Measurements from ENCODE around the gene SND1.
"Not testable (repeated sequence)": the region's sequence is repeated elsewhere in the genome, so short reads cannot be mapped to it uniquely, and the experiment has no call there.

The SND1 gene

DNA sequence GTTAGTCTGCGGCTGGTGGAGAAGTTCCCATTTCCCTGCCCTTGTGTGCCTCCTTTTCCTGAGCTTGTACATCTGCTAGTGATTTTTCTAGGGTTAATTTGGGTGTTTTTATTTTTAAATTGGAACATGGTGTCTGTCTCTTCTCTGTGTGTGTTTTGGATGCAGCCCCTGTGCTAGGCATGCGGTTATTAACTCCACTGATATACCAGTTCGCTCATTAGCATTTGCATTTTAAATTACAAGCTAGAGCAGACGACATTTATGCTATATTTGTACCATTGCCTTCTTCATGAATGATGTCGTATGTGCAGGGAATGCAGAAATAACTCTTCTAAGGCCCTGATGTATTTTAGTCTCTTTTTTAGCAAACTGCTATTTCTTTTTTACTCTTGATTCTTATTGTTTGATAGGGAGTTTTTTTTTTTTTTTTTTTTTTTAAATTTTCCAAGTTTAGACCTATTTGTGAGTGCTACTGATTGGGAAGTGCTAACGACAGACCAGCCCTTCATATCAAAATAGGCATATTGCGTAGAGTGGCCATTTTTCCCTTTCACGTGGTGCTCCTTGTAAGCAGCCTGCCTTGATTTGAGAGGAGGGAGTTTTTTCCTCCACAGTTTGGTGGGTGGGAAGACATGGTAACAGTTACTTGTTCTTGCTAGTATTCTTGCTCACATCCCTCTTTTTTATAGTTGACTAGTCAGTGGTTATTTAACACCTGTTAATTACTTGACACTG, 289.6 kb downstream of the SND1 start:
- DNase-seq, result no peak

DNA sequence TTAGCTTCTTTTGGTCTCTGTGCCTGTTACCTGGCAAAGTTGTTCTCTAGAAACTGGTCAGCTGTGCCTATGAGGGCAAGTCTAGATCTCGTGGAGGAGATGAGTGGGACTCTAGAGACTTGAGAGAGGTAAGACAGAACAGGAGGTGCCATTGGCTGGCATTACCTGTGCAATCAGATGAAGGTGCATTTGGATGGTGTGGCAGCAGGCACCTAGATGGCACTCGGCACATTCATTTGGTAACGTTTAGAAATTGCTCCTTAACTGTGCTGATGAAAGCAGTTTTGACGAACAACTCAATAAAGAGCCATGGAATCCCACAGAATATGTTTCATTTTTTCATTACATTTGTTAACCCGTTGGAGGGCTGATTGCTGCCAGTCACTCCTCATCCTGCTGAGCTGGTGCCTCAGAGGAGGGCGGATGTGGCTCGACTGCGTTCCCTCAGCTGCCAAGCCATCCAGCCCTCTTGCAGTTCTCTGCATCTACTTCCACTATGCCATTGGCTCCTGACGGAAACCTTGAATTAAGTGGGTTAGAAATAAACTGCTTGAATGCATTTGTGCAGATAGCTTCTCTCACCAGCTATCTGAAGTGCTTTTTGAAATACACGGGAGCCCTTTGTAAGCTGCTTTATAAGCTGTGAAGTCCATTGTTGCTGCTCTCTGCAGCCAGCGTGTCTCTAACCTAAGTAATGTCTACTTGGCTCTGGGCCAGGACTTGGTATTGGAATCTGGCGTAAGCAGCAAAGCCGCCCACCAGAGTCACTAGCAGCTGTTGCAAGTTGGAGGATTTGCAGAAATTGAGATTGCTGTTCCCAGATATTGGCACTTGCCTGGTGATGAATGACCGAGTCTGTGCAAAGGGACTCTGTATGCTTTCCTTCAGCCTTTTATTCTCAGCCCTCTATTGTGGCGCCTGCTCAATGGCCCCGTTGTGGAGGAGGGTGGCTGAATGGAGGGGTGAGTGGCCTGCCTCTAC, 291.8 kb downstream of the SND1 start:
- DNase-seq, result peak; percentile 56

DNA sequence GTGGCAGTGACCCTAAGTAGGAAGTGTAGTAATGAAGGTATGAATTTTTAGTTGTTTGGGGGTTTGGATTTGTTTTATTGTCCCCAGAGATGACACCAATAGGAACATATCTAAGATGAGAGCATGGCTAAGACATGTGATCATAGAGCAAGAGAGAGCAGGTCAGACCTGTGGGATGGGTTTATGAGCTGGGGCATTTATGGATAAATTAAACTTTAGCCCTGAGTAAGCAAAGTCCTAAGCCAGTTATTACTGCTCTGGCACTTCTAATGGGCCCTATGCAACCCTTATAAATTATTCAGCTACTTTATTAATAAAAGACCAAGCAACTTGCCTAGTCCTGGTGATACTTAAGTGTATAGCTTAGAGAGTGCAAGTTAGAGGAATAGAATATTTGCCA, 294.1 kb downstream of the SND1 start:
- no peak for DNase-seq

DNA sequence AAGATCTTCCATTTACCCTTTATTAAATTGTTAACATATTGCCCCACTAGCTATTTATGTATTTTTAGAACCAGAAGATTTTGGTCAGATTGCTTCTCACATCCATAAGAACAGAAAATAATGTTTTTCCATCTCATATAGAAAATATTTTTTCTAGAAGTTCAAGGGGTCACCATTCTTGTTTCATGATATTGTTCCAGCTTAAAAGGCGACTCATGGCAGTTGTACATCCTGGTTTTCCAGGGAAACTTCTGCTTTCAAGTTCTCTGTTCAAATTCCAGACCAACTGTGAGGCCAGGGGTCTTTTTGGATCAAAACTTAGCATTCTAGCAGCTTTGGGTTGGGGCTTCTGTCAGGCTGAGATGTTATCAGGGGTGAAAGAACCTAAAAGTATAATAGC, 294.9 kb downstream of the SND1 start:
- peak; percentile 33 for DNase-seq

DNA sequence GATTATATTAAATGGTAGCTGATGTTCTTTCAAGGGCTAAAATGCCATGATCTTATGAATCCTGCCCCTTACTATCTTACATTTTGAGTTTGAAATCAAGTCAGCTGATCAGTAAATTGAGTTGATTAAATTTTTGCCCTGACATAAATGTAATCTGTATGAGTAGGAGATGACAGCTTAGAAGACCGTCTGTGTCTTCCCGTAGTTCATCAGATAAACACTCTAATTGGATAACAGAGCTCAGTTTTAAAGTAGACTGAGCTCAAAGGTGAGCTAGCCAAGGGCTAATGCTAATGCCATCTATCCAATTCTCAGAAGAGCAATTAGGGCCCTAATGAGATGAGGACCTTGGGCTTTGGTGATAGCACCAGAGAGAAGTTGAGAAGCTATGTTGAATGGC, 296.3 kb downstream of the SND1 start:
- no peak for DNase-seq

DNA sequence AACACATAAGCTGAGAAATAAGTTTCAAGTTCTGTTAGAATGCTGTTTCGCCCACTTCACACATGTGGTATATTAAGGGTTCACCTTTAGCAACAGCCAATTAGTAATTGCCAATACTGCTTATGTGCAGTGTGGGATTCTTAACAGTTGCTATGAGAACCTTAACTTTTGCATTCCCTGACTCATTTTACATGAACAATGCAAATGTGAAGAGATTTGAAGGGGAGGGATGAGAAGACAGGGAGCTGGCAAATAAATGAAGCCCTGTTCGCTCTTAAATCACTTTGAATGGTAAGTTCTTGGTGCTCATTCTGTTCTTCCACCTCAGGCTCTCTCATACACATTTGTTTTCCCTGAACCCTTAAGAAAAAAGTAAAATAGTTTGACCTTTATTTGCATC, 296.9 kb downstream of the SND1 start:
- no peak for DNase-seq

DNA sequence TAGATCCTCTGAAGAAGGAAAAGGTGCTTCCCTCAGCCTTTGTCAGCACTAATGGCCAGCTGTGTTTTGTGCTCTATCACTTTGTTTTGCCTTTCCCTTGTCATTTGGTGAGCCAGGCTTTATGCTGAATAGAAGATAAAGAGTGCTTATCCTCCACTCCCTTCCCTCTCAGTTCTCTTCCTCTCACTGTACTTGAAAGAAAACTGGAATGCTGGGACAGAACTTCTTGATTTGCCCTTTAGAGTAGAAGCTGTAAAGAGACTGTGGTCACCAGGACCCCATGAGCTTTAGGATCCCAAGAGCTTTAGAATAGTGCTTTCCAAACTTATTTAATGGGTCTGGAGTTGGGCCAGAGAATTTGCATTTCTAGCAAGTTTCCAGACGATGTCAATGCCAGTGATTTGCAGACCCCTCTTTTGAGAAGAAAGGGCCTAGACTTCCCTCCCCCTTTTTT, 297.8 kb downstream of the SND1 start:
- DNase-seq, result peak; percentile 18

DNA sequence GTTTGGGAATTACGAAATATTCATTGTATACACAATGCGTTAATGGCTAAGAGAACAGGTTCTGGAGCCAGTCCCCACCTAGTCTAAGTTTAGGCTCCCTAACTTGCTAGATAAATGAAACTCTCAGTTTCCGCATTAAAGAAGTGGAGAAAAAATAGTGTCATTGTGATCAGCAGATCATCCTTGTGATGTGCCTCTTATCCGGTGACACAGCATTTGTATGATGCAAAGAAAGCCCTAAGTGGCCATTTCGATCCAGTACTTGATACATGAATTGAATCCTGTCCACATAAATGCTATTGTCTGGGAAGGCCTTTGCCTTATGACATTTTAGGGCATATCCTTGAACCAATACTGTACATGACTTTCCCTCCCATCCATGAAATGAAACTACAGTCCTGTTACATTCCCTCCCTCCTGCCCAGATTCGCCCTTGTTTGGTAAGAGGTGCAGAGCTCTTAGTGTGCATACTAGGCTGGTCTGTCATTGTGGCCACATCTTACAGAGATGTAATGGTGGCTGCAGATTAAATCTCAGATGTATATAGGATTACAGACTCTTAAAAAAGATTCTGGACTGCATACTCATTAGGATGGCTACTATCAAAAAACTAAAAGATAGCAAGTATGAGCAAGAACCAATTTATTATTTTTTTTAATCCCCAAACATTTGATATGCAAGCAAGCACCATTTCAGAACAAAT, 298.4 kb downstream of the SND1 start:
- DNase-seq, result no peak

DNA sequence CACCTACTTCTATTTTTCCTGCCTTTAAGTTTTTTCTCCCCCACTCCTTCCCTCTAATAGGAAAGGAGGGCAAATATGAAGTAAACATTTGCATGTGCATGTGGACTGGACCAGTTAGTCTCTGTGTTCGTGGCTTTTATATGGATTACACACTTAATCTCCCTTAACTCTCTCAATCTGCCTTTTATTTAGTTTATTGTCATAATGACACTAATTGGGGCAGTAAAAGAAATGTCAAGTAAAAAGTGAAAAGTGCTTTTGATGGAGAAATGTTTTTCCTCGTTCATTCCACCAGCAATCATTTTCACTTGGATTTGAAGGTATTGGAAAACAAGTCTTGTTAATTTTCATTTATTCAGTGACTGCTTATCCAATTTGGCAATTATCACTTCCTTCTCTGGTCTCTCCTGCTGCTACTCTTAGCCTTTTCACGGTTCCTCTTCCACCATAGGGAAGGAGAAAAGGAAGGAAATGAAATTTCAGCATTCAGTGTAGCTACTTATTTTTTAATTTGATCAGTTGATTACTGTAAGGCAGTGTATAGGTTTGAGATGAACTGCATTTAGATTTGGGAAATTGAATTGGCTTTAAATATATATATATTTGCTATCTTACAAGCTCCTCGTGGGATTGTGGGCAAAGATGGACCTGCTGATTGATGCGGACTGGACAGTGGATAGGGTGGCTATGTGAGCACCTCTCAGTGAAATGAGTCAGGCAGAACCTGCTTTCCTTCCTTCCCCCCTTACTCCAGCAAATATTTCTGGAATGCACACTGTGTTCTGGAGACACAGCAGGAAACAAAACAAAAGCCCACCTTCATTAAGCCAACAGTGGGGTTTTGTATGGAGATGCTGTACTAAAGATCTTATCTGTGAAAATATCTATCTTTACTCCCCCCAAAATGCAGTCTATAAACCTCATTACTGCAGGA, 301.7 kb downstream of the SND1 start:
- DNase-seq, result no peak

DNA sequence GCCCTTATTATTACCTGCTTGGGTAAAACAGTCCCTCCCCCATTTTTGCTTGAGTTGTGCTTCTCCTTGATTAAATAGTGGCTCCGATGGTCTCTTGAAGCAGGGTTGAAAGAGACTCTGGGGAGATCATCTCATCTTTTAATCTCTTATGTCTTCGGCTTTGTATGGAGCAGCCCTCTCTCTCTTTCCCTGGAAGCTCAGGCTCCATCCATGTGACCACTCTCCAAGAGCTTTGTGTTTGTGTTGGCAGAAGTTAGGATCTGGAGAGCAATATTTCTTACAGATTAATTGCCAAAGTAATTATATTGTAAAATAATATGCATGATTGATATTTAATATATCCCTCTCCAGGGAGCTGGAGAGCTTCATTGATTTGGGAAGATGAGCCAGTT, 302.4 kb downstream of the SND1 start:
- DNase-seq, result no peak

DNA sequence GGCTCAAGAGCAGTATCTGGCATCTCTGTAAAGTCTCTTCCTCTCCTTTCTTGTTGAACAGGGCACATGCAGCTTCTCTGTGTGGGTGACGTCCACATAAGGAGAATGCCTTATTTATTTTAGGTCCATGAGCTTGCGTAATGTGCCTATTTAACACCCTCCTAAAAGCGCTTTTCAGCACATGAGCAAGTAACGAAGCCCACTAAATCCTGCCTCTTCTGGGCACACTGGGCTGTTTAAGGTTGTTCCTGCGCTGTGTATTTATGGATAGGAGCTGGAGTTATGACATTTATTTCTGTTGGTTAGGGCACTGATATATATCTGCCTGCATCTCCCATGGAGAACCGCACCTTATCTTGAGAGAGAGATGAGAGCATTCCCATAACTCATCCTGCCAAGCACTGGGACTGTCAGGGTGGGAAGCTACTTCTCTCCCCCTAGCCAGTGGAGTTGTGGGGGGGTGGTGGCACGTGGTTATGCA, 303.1 kb downstream of the SND1 start:
- no peak for DNase-seq

DNA sequence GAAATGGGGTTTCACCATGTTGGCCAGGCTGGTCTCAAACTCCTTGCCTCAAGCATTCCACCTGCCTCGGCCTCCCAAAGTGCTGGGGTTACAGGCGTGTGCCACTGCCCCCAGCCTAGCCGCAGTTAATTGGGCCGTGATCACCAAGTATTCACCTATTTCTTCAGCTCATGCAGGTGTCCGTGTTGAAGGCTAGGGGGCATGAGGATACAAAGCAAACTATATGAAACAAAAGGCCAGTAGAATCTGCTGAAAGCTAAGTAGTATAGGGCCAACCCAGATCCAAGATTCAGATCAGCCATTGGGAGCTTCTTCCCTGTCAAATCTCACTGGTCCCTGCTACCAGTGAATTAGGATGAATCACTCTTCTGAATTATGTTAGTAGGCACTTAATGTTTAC, 305.9 kb downstream of the SND1 start:
- no peak for DNase-seq

DNA sequence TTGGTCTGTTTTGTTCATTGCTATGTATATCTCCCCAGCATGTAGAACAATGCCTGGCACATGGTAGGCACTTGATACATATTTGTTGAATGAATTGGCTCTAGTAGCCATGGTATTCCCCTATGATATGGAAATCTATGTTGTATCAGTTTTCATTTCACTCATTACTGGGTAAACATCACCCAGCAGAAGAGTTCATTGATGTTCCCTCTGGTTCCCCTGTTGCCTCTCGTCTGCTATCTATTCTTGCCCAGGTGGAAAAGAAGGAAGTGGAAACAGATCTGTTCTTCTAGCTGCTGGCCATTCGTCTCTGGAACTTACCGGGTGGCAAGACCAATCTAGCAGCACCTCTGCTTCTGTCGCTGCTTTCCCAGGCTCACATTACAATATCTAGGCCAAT, 307.8 kb downstream of the SND1 start:
- no peak for DNase-seq

DNA sequence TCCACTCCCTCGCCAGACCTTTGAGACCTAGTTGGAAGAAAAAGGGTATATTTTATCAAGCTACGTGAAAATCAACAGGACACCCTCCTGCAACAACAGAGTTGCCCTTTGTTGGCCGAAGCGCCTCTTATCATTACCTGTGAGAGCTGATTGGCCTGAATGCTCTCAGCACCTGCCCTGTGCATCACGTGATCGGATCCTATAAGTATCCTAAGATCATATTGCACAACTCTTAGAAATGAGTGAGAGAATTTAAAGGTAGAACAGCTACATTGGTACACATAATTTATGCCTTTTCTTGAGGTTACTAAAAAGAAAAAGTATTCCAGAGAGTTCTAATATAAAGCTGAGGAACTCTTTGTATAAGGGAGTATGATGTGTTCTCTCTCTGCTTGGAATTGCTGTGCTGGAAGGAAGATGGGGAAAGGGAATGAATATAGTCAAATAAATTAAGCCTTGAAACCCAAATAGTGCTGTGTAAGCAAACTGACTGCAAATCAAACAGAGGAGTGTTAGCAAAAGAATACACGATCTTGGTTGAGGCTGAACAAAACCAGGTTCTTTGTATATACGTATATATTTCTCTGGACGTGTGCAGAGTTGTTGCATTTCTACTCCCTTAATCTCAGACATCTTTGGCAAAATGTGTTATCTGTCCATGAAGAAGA, 309.9 kb downstream of the SND1 start:
- DNase-seq, result no peak

DNA sequence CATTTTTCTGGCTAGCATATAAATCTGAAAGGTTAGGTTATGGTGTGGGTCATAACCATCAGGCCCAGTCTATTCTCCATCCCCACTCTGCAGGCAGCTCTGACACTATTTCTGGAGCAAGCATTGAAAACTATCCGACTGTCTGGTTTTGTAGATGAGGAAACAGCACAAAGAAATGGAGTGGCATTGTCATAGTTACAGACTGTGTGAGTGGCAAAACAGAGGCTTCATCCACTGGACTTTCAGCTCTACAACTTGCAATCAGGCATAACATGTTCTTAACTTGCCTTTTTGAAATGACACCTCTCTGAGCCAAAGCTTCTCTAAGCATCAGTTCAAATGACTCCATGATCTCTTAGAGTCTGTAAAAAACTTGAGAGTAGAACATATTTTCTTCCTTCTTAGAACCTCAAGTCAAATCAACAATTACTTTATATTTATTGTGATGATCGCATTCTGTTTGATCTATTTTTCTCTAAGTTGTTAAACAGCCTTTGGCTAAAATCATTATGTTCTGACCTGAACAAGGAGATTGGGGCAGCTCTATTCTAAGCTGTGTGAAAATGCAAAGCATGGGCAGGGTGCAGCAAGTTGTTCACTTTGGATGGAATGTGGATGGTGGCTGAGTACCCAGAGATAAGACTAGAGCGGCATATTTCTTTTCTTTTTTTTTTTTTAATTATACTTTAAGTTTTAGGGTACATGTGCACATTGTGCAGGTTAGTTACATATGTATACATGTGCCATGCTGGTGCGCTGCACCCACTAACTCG, 310.8 kb downstream of the SND1 start:
- no peak for DNase-seq

DNA sequence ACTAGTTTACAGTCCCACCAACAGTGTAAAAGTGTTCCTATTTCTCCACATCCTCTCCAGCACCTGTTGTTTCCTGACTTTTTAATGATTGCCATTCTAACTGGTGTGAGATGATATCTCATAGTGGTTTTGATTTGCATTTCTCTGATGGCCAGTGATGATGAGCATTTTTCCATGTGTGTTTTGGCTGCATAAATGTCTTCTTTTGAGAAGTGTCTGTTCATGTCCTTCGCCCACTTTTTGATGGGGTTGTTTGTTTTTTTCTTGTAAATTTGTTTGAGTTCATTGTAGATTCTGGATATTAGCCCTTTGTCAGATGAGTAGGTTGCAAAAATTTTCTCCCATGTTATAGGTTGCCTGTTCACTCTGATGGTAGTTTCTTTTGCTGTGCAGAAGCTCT, 311.9 kb downstream of the SND1 start:
- DNase-seq, result not testable (repeated sequence)

DNA sequence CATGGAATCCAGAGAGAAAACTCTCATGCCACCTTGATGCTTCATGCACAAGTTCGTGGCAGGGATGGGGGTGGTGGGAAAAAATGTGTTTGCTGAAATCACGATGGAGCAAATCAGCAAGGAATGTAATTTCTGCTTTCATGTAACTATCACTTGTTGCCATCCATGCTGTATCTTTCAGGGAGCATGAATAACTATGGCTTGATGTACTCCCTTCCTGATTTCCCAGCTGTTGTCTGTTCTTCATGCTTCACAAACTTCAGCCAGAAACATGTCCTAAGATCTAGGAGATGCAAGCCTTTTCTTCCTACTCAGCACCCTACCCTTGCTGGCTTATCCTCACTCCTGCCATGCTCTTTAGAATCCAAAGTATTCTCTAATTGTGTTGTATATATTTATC, 315.3 kb downstream of the SND1 start:
- DNase-seq, result no peak

DNA sequence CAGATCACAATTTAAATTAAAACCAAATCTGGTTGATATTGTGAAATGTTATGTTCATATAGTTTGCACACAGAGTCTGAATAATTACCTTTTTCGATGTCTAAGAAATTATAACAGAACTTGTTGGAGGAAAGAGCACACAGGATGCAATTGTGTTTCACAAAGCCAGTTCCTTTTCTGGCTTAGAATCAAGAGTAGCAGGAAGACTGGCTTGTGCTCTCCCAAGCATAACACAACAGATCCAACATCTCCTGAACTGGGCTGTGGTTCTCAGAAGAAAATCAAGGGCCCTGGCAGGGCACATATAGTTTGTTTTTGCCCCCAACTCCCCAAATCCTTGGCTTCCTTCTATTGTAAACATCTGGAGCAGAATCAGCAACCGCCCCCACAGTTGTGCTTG, 316.6 kb downstream of the SND1 start:
- DNase-seq, result no peak

DNA sequence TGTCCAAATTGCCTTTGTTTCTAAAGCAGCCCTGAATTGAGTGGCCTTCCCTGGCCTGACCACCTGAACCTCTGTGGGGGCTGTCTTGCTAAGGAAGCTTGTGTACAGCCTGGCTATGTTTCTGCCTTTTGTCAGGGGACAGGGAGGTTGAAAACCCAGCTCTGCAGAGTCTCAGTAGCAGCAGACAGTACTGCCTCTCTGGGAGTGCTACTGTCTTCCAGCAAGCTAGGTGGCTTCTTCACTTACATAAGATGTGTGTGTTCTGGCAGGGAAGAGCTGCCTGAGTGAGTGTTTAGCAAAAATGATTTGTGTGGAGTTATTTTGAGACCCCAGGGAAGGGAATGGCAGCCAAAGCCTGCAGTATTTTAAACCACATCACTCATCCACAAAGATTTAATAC, 321.8 kb downstream of the SND1 start:
- no peak for DNase-seq

DNA sequence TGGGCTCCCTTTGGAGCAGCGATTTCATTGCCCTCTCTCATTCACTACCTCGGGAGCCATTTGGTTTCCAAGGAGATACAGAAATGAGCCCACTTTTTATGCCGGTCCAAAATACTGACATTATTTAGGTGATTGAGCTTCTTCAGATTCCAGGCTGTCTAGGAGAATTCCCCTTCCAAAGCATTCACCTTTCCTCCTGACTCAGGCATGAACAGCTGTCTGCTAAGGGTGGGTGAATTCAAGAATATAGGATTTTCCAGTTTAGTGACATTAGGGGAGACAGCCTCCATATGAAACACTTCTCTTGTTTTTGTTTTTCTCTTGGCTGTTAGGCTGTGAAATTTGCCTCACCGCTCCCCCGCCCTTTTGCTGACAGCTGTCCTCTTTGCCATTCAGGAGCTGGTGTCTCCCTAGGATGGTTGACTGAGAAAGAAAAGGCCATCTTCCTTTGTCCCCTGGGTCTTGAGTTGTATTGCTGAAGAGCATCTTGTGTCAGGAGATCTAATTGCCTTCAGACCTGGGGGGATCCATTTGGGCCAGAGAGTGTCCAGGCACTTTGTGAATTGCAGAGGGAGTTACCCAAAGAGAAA, 322.5 kb downstream of the SND1 start:
- no peak for DNase-seq
